Measurements from ENCODE around the gene USP34. TPM values are rescaled to one million over a fixed set of nuclear protein-coding genes. Genes with fewer than 3 reads are reported as not detected.

Gene USP34
- total and polyA plus RNA-seq, 2 experiments from 2014 or later: 81.8 to 157 TPM

DNA sequence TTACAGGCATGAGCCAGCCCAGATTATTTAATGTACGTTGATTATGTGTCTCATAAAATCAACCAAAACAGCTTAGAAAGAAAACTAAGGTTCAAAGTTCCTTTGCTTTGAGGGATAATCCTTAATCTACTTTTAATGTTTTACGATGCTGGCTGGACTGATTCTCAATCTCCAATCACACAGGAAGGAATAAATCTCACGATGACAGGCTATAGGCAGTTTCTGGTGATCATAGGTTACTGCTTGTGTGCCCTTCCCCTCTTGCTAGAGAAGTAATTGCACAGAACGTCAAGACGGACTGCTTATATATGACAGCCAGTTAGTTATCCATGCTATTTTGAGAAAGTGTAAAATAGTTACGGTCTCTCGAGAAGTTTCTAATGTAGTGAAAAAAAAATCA is 265.8 kb downstream of the USP34 start:
- Histone ChIP-seq H2AFZ (no peak overlapping the region), H3K27ac (ENCODE audit: low read depth) (no peak overlapping the region), H3K4me3 (no peak overlapping the region), H3K4me1 (ENCODE audit: insufficient read depth) (no peaks in the 10 kb centered on the region), H3K79me2 (replicated peaks; ENCODE audit: insufficient read depth) (no peaks in the 10 kb centered on the region), H3F3A (replicated peaks; ENCODE audit: low read depth) (no peaks in the 10 kb centered on the region), H3K27me3 (ENCODE audit: insufficient read depth) (no peaks in the 10 kb centered on the region), H3K9me2 (ENCODE audit: insufficient read depth) (no peaks in the 10 kb centered on the region), H3K36me3 (ENCODE audit: insufficient read depth) (peaks cover 24% of the 10 kb centered on the region), H3K4me2 (no peak overlapping the region), H4K20me1 (replicated peaks; ENCODE audit: insufficient read depth) (no peaks in the 10 kb centered on the region)
- no peak for DNase-seq (ENCODE audit: low spot score)
- peaks cover 62% of the 10 kb centered on the region for H3K36me3 Mint-ChIP-seq (ENCODE audit: low read depth)
- TF ChIP-seq, protein P1, sequence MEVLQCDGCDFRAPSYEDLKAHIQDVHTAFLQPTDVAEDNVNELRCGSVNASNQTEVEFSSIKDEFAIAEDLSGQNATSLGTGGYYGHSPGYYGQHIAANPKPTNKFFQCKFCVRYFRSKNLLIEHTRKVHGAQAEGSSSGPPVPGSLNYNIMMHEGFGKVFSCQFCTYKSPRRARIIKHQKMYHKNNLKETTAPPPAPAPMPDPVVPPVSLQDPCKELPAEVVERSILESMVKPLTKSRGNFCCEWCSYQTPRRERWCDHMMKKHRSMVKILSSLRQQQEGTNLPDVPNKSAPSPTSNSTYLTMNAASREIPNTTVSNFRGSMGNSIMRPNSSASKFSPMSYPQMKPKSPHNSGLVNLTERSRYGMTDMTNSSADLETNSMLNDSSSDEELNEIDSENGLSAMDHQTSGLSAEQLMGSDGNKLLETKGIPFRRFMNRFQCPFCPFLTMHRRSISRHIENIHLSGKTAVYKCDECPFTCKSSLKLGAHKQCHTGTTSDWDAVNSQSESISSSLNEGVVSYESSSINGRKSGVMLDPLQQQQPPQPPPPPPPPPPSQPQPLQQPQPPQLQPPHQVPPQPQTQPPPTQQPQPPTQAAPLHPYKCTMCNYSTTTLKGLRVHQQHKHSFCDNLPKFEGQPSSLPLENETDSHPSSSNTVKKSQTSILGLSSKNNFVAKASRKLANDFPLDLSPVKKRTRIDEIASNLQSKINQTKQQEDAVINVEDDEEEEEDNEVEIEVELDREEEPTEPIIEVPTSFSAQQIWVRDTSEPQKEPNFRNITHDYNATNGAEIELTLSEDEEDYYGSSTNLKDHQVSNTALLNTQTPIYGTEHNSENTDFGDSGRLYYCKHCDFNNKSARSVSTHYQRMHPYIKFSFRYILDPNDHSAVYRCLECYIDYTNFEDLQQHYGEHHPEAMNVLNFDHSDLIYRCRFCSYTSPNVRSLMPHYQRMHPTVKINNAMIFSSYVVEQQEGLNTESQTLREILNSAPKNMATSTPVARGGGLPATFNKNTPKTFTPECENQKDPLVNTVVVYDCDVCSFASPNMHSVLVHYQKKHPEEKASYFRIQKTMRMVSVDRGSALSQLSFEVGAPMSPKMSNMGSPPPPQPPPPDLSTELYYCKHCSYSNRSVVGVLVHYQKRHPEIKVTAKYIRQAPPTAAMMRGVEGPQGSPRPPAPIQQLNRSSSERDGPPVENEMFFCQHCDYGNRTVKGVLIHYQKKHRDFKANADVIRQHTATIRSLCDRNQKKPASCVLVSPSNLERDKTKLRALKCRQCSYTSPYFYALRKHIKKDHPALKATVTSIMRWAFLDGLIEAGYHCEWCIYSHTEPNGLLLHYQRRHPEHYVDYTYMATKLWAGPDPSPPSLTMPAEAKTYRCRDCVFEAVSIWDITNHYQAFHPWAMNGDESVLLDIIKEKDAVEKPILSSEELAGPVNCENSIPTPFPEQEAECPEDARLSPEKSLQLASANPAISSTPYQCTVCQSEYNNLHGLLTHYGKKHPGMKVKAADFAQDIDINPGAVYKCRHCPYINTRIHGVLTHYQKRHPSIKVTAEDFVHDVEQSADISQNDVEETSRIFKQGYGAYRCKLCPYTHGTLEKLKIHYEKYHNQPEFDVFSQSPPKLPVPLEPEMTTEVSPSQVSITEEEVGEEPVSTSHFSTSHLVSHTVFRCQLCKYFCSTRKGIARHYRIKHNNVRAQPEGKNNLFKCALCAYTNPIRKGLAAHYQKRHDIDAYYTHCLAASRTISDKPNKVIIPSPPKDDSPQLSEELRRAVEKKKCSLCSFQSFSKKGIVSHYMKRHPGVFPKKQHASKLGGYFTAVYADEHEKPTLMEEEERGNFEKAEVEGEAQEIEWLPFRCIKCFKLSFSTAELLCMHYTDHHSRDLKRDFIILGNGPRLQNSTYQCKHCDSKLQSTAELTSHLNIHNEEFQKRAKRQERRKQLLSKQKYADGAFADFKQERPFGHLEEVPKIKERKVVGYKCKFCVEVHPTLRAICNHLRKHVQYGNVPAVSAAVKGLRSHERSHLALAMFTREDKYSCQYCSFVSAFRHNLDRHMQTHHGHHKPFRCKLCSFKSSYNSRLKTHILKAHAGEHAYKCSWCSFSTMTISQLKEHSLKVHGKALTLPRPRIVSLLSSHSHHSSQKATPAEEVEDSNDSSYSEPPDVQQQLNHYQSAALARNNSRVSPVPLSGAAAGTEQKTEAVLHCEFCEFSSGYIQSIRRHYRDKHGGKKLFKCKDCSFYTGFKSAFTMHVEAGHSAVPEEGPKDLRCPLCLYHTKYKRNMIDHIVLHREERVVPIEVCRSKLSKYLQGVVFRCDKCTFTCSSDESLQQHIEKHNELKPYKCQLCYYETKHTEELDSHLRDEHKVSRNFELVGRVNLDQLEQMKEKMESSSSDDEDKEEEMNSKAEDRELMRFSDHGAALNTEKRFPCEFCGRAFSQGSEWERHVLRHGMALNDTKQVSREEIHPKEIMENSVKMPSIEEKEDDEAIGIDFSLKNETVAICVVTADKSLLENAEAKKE (CRISPR knock-in tag; IDR thresholded peaks at IDR 0.05): no peak
- TF ChIP-seq NANOG (IDR thresholded peaks at IDR 0.05; ENCODE audit: borderline replicate concordance) (no peak), STAT1 (IDR thresholded peaks at IDR 0.05; ENCODE audit: unreplicated experiment) (no peak), EZH2phosphoT487 (IDR thresholded peaks at IDR 0.05; ENCODE audit: unreplicated experiment) (no peak), ZNF331 (CRISPR knock-in tag; IDR thresholded peaks at IDR 0.05; ENCODE audit: low read depth) (no peak), ZNF114 (CRISPR knock-in tag; IDR thresholded peaks at IDR 0.05) (no peak), CREB1 (CRISPR knock-in tag; IDR thresholded peaks at IDR 0.05; ENCODE audit: low read depth) (no peak), POLR2AphosphoS5 (IDR thresholded peaks at IDR 0.05; ENCODE audit: low read depth) (no peak), JUNB (IDR thresholded peaks at IDR 0.05; ENCODE audit: unreplicated experiment) (no peak), EZH2 (IDR thresholded peaks at IDR 0.05; ENCODE audit: low read depth, unreplicated experiment) (no peak)
- TF ChIP-seq, protein P2, sequence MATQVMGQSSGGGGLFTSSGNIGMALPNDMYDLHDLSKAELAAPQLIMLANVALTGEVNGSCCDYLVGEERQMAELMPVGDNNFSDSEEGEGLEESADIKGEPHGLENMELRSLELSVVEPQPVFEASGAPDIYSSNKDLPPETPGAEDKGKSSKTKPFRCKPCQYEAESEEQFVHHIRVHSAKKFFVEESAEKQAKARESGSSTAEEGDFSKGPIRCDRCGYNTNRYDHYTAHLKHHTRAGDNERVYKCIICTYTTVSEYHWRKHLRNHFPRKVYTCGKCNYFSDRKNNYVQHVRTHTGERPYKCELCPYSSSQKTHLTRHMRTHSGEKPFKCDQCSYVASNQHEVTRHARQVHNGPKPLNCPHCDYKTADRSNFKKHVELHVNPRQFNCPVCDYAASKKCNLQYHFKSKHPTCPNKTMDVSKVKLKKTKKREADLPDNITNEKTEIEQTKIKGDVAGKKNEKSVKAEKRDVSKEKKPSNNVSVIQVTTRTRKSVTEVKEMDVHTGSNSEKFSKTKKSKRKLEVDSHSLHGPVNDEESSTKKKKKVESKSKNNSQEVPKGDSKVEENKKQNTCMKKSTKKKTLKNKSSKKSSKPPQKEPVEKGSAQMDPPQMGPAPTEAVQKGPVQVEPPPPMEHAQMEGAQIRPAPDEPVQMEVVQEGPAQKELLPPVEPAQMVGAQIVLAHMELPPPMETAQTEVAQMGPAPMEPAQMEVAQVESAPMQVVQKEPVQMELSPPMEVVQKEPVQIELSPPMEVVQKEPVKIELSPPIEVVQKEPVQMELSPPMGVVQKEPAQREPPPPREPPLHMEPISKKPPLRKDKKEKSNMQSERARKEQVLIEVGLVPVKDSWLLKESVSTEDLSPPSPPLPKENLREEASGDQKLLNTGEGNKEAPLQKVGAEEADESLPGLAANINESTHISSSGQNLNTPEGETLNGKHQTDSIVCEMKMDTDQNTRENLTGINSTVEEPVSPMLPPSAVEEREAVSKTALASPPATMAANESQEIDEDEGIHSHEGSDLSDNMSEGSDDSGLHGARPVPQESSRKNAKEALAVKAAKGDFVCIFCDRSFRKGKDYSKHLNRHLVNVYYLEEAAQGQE (IDR thresholded peaks at IDR 0.05; ENCODE audit: unreplicated experiment): no peak
- TF ChIP-seq, protein P3, sequence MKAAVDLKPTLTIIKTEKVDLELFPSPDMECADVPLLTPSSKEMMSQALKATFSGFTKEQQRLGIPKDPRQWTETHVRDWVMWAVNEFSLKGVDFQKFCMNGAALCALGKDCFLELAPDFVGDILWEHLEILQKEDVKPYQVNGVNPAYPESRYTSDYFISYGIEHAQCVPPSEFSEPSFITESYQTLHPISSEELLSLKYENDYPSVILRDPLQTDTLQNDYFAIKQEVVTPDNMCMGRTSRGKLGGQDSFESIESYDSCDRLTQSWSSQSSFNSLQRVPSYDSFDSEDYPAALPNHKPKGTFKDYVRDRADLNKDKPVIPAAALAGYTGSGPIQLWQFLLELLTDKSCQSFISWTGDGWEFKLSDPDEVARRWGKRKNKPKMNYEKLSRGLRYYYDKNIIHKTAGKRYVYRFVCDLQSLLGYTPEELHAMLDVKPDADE (IDR thresholded peaks at IDR 0.05): no peak
- TF ChIP-seq, protein P4, sequence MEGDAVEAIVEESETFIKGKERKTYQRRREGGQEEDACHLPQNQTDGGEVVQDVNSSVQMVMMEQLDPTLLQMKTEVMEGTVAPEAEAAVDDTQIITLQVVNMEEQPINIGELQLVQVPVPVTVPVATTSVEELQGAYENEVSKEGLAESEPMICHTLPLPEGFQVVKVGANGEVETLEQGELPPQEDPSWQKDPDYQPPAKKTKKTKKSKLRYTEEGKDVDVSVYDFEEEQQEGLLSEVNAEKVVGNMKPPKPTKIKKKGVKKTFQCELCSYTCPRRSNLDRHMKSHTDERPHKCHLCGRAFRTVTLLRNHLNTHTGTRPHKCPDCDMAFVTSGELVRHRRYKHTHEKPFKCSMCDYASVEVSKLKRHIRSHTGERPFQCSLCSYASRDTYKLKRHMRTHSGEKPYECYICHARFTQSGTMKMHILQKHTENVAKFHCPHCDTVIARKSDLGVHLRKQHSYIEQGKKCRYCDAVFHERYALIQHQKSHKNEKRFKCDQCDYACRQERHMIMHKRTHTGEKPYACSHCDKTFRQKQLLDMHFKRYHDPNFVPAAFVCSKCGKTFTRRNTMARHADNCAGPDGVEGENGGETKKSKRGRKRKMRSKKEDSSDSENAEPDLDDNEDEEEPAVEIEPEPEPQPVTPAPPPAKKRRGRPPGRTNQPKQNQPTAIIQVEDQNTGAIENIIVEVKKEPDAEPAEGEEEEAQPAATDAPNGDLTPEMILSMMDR (conservative IDR thresholded peaks at IDR 0.05; ENCODE audit: low read depth in 2 of 2): no peak
- ATAC-seq: no peak
- H3K9me3 Mint-ChIP-seq: no peaks in the 10 kb centered on the region
- H3K4me1 Mint-ChIP-seq: no peaks in the 10 kb centered on the region
- H3K27ac Mint-ChIP-seq: no peak overlapping the region
- H3K4me3 Mint-ChIP-seq: no peak overlapping the region
- no peaks in the 10 kb centered on the region for H3K27me3 Mint-ChIP-seq (ENCODE audit: insufficient read depth, low read depth, poor library complexity)
